GM18499 (cell line): ENCODE measurements around the gene LPCAT3.
A peak's percentile ranks its signal among the peaks of the same experiment; 100 is the strongest.

ENCODE experiments used
- ATAC-seq: cut with Tn5 transposase; IDR thresholded peaks from one replicate; pipeline ENCODE4 v1.9.1; 2021; ENCODE audit warnings: moderate number of reproducible peaks; ENCODE audit not compliant: insufficient read depth, unreplicated experiment

Gene LPCAT3

DNA sequence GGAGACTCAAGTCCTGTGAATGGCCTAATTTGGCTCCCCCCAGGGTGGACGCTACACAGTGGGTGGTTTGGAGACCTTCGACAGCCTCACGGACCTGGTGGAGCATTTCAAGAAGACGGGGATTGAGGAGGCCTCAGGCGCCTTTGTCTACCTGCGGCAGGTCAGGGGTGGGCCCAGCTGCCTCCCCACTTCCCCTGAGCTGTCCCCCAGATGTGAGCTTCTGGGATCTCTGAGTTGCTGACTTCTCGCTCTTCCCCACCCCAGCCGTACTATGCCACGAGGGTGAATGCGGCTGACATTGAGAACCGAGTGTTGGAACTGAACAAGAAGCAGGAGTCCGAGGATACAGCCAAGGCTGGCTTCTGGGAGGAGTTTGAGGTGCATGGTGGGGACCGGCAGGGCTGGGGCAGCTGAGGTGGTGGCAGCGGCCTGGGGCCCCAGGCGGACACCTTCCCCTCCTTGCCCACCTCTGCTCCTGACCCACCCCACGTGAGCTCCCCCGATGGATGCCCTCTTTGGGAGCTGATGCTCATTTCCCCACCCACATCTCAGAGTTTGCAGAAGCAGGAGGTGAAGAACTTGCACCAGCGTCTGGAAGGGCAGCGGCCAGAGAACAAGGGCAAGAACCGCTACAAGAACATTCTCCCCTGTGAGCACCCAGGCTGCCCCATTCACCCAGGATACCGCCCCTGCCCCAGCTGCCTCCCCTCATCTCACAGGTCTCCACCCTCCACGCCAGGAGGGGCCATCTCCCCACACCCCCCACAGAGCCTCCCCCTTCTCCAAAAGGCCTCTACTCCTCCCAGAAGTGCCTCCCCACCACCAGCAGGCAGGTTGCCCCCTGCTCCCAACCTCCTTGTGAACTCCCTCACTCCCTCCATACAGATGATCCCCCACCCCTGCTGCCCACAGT lies 62.9 kb downstream of the LPCAT3 start:
- no peak for ATAC-seq

DNA sequence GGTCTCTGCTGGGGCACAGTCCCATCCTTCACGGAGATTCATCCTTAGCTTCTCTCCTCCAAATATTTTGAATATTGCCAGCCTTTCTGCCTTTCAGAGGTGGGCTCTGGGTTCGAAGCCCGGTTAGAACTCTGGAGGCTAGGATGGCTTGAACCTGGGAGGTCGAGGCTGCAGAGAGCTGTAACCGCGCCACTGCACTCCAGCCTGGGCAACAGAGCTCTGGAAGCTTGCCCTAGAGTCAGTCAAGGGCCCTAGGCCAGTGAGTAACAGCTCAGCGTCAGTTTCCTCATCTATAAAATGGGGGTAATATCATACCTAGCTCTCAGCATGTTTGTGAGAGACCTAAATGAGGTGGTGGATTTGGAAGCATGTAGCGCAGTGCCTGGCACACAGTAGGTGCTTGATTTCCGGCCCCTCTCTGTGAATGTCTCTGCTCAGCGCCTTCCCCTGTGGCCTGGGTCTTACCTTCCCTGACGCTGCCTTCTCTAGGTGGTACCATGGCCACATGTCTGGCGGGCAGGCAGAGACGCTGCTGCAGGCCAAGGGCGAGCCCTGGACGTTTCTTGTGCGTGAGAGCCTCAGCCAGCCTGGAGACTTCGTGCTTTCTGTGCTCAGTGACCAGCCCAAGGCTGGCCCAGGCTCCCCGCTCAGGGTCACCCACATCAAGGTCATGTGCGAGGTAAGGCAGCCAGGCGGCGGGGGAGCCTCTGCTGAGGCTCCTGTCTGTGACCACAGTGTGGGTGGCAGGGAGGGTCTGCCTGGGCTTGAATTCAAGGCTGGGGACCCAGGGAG lies 63.8 kb downstream of the LPCAT3 start:
- ATAC-seq: no peak

DNA sequence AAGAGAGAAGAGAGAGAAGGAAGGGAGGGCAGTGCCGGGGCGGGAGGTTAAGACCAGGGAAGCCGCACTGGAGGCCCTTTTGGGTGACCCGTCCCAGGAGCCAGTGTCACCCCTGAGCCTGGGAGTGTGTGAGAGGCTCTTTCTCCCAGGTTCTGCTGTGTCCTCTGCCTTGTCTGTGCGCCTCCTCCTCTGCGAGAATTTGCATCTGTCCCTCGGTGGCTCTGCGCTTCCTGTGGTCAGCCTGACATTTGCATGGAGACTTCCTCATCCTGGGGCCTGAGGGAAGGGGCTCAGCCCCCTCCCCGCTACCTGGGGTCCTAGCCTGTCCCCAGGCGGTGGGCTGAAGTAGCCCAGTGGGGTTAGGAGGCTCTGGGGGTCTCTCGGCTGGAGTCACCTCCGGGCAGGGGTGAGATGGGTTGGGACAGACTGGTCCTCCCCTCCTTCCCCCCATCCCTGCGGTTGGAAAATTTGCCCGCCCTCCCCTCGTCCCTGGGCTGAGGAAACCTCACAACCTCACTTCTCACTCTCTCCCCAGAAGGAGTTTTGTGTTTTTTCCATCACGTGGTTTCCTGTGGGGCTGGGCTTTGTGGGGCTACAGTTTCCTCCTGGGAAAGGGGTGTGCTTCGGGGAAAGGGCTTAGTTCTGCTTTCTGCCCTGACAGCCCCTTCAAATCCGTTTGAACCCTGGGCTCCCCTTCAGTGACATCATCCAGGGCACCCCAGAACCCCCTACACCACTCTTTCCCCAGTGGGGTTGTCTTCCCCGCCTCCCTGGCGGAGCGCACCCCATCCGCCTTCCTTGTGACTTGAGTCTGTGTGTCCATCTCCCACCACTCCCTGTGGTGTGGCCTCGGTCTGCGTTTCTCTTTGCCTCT lies 64.6 kb downstream of the LPCAT3 start:
- ATAC-seq: peak; percentile 32

DNA sequence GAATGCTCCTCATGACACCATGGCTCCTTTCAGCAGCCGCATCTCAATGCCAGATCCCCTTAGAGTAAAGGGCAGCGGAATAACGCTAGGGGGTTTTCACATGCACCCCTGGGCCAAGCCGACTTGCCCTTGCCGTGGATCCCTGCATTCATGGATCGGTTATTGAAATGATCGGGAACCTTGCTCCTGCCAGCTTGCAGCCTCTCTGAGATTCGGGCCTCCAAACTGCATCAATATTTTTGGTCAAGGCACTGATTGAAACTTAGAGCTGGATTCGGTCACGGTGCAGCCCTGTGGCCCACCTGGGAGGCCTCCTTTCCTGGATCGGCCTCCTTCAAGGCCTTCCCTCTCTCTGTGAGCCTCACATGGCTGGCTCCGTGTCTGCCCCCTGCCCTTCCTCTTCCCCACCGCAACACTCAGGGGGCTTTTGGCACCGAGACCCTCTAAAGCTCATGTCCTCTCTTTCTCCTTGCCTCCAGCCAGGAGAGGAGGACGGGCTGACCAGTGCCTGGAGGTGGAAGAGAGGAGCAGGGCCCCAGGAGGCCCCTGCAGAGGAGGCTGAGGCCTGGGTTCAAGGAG lies 65.3 kb downstream of the LPCAT3 start:
- ATAC-seq: no peak

DNA sequence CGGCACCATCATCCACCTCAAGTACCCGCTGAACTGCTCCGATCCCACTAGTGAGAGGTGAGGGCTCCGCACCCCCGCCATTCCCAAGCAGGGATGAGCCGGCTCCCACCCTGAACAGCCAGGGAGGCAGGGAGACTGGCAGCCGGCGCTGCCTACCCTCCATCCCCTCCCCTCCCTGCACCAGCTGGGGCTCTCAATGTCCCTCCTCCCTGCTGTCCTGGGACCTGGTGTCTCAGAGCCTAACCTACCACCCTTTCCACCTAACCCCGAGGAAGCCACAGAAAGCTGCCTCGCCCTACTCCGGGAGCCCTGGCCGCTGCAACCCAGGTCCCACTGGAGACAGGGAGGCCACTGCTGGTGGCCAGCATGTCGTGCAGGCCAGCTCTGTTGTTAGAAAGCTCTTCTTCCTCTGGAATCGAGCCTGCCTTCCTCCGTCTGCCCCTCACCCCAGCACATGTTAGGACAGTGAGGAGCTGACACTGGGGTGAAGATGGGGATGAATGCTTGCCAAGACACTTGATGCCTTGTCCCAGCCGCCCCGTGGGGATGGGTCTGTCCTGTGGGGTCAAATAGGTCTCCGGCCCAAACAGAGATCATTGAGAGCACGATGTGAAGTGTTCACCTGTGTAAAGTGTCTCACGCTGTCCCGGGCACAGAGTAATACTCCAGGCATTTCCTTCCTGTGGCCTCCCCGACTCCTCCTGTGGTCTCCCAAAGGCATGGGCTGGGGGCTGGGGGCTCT lies 66.0 kb downstream of the LPCAT3 start:
- no peak for ATAC-seq

DNA sequence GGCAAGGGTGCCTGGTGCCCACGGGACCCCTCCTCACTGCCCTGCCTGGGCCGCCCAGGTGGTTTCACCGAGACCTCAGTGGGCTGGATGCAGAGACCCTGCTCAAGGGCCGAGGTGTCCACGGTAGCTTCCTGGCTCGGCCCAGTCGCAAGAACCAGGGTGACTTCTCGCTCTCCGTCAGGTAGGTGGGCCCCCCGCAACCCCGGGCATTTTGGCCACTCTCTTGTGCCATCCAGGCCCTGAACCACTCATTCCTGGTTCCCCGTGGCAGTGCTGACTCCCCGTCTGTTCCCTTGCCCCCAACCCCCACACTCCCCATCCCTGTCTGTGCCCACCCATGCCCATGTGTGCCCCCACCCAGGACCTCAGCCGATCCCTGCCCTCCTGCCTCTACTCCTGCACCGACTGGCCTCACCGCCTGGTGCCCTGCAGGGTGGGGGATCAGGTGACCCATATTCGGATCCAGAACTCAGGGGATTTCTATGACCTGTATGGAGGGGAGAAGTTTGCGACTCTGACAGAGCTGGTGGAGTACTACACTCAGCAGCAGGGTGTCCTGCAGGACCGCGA lies 66.6 kb downstream of the LPCAT3 start:
- no peak for ATAC-seq

DNA sequence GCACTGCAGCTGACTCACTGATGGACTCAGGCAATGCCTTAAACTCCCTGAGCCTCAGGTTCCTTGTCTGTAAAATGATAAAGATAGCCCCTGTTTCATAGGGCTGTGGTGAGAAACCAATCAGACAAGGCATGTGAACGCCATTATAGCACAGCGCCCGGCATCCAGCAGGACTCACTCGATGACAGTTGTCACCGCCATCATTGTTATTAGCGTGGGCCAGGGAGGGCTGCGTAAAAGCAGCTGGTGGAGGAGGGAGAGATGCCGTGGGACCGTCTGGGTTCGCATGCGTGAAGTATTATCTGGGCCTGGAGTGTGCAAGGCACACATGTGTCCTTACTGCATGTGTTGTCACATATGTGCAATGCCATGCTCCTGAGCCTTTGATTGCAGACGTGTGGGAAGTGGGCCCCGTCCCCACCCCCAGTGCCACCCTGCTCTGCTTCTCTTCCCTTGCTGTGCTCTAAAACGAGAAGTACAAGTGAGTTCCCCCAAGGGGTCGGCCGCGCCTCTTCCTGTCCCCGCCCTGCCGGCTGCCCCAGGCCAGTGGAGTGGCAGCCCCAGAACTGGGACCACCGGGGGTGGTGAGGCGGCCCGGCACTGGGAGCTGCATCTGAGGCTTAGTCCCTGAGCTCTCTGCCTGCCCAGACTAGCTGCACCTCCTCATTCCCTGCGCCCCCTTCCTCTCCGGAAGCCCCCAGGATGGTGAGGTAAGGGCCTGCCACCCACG lies 67.3 kb downstream of the LPCAT3 start, which contains the start of gene PTPN6:
PTPN6 (plus strand) TSS at position 546 of the 730 bp plus-strand sequence; CDS start at position 703, 157 bp downstream.
- ATAC-seq: no peak

DNA sequence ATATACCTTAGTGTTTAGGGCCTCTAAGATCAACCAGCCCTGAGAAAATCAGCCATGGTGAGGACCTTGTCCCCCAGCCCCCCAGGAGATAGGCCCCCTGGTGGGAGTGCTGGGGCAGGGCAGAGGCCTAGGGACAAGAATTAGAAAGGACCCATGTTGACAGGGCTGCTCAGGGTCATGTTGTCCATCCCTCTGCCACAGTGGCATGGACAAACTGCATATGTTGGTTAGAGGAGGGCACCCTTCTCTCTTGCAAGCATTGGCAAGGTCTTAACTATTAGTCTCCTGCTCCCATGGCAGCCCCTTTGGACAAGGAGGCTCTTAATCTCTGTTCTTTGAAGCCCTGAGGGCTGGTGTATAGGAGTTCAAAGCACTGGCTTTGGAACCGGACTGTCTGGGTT lies 67.9 kb downstream of the LPCAT3 start:
- no peak for ATAC-seq

DNA sequence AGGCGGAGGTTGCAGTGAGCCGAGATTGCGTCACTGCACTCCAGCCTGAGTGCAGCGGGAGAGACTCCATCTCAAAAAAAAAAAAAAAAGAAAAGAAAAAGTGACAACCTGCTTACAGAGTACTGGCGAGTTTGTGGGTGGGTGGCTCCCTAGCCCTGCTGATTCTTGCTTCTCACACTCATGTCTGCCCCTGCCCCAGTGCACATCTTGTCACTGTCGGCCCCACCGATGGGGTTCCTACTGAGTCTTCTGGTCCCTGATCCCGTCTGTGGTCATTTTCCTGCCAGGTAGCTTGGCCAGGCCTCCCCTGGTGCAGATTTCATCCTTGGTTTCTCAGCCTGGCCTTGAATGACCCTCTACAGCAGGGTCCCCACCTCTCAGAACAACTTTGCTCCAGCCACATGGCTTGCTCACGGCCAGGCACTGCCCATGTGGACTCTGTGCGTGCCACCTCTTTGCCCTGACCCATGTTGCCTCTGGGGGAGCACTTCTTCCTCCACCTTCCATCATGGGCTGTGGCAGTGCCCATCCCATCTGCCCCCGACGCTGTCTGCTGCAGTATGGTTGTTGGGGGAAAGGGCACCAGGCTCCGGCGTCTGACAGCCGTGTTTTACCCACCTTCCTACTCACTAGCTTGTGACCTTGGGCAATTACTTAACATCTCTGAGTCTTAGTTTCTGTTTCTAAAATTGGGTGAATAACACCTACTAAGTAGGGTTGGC lies 69.2 kb downstream of the LPCAT3 start:
- ATAC-seq: no peak

DNA sequence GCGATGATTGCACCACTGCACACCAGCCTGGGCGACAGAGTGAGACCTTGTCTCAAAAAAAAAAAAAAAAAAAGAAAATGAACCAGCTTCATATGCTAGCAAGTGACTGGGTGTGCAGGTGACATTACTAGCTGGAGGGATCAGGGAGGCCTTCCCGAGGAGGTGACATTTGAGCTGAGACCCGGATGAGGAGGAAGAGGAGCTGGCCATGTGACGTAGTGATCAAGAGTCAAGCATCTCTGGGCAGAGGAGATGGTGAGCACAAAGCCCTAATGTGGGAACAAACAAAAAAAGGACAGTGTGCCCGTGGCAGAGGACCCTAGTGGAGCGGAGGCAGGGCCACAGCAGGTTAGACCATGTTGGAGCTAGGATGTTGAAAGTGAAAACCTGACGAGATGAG lies 70.7 kb downstream of the LPCAT3 start:
- no peak for ATAC-seq

DNA sequence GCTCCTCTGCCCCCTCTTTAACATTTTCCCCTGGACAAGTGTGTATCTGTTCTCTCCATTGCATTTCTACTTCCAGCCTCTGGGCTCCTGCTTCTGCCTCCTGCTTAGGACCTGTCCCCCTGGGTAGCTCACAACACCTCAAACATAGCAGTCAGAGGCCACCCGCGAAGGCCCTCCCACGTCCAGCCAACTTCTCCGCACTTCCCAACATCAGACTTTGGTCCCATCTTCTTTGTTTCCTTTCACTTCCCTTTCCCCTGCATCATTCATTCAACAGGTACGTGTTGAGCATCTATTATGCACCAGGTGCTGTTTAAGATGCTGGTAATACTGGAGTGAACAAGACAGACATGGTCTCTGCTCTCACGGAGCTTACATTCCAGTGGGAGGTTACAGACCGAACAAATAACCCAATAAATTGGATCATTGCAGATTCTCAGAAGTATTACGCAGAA lies 71.3 kb downstream of the LPCAT3 start:
- no peak for ATAC-seq

DNA sequence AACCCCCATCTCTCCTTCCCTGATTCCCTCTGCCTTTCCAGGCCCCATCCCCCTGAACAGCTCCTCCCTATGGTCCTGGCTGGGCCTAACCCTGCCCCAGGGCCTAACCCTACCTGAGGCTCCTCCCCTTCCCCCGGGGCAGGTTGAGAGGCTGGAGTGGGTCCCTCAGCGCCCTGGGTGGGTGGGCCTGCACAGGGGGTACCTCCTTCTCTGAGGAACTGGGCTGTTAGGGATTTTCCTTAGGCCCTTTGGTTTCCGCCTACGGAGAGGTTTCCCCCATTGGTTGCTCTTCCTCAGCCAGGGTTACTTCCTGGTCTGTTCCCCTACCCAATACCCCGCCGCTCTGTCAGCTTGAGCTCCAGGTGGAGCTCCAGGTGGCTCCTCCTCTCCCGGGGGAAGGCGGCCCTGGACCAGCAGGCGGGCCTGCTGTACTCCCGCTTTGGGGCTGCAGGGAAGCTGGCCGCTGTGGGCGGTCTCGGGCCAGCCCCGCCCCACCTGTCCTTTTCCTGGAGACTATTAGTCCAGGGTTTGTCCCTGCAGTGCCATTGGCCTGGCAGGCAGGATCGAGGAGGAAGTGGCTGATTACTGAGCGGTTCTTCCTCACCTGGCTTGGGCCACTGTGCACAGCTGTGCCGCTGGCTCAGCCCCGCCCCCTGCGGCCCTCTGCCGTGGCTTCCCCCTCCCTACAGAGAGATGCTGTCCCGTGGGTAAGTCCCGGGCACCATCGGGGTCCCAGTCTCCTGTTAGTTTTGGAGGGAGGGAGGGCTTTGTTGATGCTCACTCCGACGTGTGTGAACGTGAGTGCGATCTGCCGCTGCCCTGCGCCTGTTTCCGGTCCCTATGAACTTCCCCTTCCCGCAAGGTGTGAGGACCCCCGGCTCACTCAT lies 72.0 kb downstream of the LPCAT3 start:
- ATAC-seq: no peak

DNA sequence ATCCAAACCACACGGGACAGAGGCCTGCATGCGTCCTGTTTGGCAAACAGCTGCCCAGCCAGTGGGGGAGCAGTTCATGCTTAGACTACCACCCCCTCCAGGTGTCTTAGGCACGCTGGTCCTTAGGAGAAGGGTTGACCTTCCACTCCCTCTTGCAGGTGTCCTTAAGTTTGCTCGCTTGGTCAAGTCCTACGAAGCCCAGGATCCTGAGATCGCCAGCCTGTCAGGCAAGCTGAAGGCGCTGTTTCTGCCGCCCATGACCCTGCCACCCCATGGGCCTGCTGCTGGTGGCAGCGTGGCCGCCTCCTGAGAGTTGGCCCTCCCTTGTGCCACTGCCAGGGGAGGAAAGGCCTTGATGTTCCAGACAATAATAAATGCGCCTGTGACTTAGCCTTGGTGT lies 72.7 kb downstream of the LPCAT3 start:
- no peak for ATAC-seq

DNA sequence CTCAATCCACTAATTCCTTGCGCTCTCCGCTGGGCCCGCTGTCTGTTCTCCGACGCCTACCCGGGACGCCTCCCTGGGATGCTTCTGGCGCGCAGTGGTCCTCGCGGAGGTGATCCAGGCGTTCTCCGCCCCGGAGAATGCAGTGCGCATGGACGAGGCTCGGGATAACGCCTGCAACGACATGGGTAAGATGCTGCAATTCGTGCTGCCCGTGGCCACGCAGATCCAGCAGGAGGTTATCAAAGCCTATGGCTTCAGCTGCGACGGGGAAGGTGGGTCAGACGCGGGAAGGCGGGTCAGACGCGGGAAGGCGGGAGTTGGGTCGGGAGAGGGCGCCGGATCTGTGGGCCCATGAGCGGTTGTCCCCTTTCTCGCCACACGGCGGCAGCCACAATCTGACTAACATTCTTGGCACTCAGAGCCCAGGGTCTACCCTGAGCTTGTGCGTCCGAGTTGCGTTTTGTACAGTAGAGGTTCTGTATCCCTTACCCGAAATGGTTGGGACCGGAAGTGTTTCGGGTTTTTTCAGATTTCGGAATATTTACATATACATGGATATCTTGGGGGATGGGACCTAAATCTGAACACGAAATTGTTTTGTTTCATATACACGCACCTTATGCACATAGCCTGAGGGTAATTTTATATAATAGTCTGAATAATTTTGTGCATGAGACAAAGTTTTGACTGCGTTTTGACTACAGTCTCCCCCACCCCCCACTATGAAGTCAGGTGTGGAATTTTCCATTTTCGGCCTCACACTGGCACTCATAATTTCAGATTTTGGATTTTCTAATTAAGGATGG lies 73.7 kb downstream of the LPCAT3 start:
- no peak for ATAC-seq

DNA sequence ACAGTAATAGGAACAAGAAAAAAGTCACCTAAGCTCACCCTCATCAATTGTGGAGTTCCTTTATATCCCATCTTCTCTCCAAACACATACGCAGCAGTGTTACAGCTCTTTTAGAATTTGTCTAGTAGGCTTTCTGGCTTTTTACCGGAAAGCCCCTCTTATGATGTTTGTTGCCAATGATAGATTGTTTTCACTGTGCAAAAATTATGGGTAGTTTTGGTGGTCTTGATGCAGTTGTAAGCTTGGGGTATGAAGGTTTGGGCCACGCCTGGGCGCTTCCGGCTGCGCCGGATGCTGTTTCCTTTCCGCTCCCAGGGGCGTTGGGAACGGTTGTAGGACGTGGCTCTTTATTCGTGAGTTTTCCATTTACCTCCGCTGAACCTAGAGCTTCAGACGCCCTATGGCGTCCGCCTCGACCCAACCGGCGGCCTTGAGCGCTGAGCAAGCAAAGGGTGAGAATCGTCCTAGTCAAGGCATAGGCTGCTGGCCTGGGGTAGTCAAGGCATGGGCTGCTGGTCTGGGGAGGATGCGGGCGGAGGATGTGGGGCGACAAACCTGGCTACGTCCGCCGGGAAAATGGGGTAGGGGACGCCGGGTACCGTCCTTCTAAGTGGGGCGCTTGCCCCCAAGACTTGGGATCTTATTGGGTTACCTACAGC lies 74.4 kb downstream of the LPCAT3 start, which contains the start of the genes C12orf57 and RNU7-1:
C12orf57 (plus strand) TSS at position 301 of the 659 bp plus-strand sequence; CDS start at position 401, 100 bp downstream.
RNU7-1 (plus strand) TSS at position 95 of the 659 bp plus-strand sequence.
- ATAC-seq: no peak
